H1 (cell line): Measurements from ENCODE around the gene EN1.

Source experiments
- BRCA1 ChIP-seq: IDR thresholded peaks from 2 replicates; pipeline ENCODE4 v1.6.1; 2012; ENCODE audit warnings: low read depth, low read length, improper control_type of control experiment
- CBX5 ChIP-seq: fragments of 300-800, 300-1000 bp; sonication (generic); IDR thresholded peaks from 2 replicates; pipeline ENCODE4 v1.7.1; 2016; ENCODE audit warnings: antibody characterized with exemption, low read length, low read depth
- CREB1 ChIP-seq: IDR thresholded peaks from 2 replicates; pipeline ENCODE4 v1.6.1; 2012; ENCODE audit warnings: inconsistent platforms
- EGR1 ChIP-seq: IDR thresholded peaks from 2 replicates; pipeline ENCODE4 v1.6.1; 2011; ENCODE audit warnings: low read depth, low read length, borderline replicate concordance
- POLR2A ChIP-seq, 2 experiments: IDR thresholded peaks; 1 replicate in 1 of 2; 2 replicates in 1 of 2; pipeline ENCODE4 v1.6.1; 2011; ENCODE audit warnings: low read depth in 2 of 2, low read length in 2 of 2, mild to moderate bottlenecking in 2 of 2; ENCODE audit errors: control extremely low read depth in 1 of 2
- POLR2AphosphoS5 ChIP-seq: IDR thresholded peaks from 2 replicates; pipeline ENCODE4 v1.6.1; 2011; ENCODE audit warnings: low read depth, low read length
- RFX5 ChIP-seq: IDR thresholded peaks from 2 replicates; pipeline ENCODE4 v1.6.1; 2011; ENCODE audit warnings: low read depth, low read length, improper control_type of control experiment, borderline replicate concordance
- TAF1 ChIP-seq: IDR thresholded peaks from 2 replicates; pipeline ENCODE4 v1.6.1; 2011; ENCODE audit warnings: mild to moderate bottlenecking, low read depth, low read length
- TF ChIP-seq, protein P1 (sequence below), 3 experiments: IDR thresholded peaks; 1 replicate in 2 of 3; 2 replicates in 1 of 3; pipeline versions ENCODE4 v1.5.1 to v1.6.1; 2011; ENCODE audit warnings: low read length in 3 of 3, mild to moderate bottlenecking in 3 of 3, inconsistent platforms in 2 of 3, low read depth in 1 of 3, moderate library complexity in 1 of 3; ENCODE audit not compliant: insufficient read depth in 1 of 3; ENCODE audit errors: control extremely low read depth in 1 of 3

DNA sequence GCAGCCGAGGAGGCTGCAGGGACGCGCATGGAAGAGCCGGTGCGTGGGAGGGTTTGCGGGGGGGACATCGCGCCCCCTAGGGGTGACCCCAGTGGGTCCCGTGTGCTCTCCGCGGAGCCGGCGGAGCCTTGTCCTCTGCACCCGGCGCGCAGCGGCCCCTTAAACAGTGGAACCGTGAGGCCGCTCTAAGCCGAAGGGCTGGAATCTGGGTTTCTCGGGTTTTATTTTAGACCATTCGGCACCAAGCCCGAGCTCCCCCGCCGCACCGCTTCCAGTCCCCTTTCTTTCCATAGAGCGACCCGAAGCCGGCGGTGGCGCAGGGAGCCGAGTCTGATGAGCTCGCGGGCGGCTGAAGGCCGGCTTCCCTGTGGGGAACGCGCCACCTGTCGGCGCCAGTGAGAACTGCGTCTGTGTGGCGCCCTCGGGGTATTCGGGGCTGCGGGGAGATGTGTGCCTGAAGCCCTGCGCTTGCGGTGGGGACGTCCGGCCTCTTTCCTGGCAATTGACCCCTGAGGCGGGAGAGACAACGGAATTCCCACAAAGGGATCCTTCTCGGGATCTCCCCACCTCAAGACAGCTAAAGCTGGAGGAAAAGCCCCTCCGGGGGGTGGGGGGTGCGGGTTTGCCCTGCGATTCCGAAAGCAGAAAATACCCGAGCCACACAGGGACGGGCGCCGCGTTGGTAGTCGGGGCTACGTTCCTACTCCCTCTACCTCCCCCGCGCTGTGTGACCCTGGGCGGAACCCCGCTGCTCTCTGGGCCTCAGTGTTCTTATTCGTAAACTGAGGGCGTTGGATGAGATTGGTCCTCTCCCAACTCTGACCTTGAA lies 8.2 kb upstream of the EN1 start:
- TF ChIP-seq POLR2A (IDR thresholded peaks at IDR 0.05; ENCODE audit: control extremely low read depth in 1 of 2, low read depth in 2 of 2, low read length in 2 of 2) (no peak), CBX5 (no peak), BRCA1 (no peak), RFX5 (no peak), TAF1 (no peak), POLR2AphosphoS5 (no peak), EGR1 (peak; percentile 84), CREB1 (no peak)
- TF ChIP-seq, protein P1, sequence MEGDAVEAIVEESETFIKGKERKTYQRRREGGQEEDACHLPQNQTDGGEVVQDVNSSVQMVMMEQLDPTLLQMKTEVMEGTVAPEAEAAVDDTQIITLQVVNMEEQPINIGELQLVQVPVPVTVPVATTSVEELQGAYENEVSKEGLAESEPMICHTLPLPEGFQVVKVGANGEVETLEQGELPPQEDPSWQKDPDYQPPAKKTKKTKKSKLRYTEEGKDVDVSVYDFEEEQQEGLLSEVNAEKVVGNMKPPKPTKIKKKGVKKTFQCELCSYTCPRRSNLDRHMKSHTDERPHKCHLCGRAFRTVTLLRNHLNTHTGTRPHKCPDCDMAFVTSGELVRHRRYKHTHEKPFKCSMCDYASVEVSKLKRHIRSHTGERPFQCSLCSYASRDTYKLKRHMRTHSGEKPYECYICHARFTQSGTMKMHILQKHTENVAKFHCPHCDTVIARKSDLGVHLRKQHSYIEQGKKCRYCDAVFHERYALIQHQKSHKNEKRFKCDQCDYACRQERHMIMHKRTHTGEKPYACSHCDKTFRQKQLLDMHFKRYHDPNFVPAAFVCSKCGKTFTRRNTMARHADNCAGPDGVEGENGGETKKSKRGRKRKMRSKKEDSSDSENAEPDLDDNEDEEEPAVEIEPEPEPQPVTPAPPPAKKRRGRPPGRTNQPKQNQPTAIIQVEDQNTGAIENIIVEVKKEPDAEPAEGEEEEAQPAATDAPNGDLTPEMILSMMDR (IDR thresholded peaks at IDR 0.05; ENCODE audit: control extremely low read depth in 1 of 3, insufficient read depth in 1 of 3, low read depth in 1 of 3, low read length in 3 of 3) = peak in 2 of 3 experiments; percentile 87 to 92; a peak in 3 of 4 replicates
